Upper lobe of left lung (tissue), 4 donors: ENCODE results near the gene DNAJC5G.

Experiments used
- CTCF ChIP-seq, 6 experiments: fragments of 450-650 bp in 4 of 6; fragments of 200-600 bp in 2 of 6; sonication (generic) in 2 of 6; IDR thresholded peaks; one replicate each; pipeline ENCODE4 v1.5.1; 2016 to 2019; ENCODE audit warnings: antibody characterized with exemption in 6 of 6
- POLR2A ChIP-seq, 4 donors: fragments of 450-650 bp; IDR thresholded peaks; one replicate each; pipeline ENCODE4 v1.5.1; 2016 to 2017; ENCODE audit warnings: antibody characterized with exemption in 4 of 4, mild to moderate bottlenecking in 2 of 4
- POLR2AphosphoS5 ChIP-seq, 2 donors: sonication (generic); formaldehyde crosslinking; IDR thresholded peaks; one replicate each; pipeline ENCODE4 v1.5.1; 2017; ENCODE audit warnings: antibody characterized with exemption in 2 of 2

- no peak for TF ChIP-seq POLR2A (IDR thresholded peaks at IDR 0.05)
- TF ChIP-seq CTCF (IDR thresholded peaks at IDR 0.05): no peak
- TF ChIP-seq POLR2AphosphoS5 (IDR thresholded peaks at IDR 0.05): no peak
These were observed 30.3 kb downstream of the DNAJC5G start for GRCh38 chr2:27305516-27305915.
